Mesenchymal stem cell (in vitro differentiated cells and primary cell): ENCODE data around the gene ARPC4.

Source experiments
- DNase-seq: peaks from one replicate; pipeline ENCODE4 v3.0.0-alpha.2; 2013
- H2AFZ ChIP-seq: one replicate; pipeline ENCODE4 v1.6.1; 2013; ENCODE audit warnings: low read depth, mild to moderate bottlenecking, control low read depth, inconsistent platforms, low read length, moderate library complexity
- H2AK5ac ChIP-seq: 2 replicates; pipeline ENCODE4 v1.6.1; 2013; ENCODE audit warnings: low read length, moderate library complexity, mild to moderate bottlenecking, inconsistent platforms; ENCODE audit not compliant: severe bottlenecking
- H2BK120ac ChIP-seq: one replicate; pipeline ENCODE4 v1.6.1; 2013; ENCODE audit warnings: low read depth, mild to moderate bottlenecking, inconsistent platforms, low read length, moderate library complexity
- H2BK12ac ChIP-seq, 2 experiments: one replicate each; pipeline ENCODE4 v1.6.1; 2013; ENCODE audit warnings: inconsistent platforms in 2 of 2, low read length in 2 of 2, mild to moderate bottlenecking in 2 of 2, moderate library complexity in 2 of 2, control low read depth in 1 of 2
- H2BK15ac ChIP-seq: one replicate; pipeline ENCODE4 v1.6.1; 2013; ENCODE audit warnings: mild to moderate bottlenecking, low read depth, inconsistent platforms; ENCODE audit not compliant: poor library complexity, severe bottlenecking
- H2BK5ac ChIP-seq: 2 replicates; pipeline ENCODE4 v1.6.1; 2013; ENCODE audit warnings: low read depth, mild to moderate bottlenecking, low read length, control low read depth, inconsistent platforms; ENCODE audit not compliant: poor library complexity, severe bottlenecking
- H3K14ac ChIP-seq, 2 experiments: one replicate each; pipeline ENCODE4 v1.6.1; 2013; ENCODE audit warnings: inconsistent platforms in 2 of 2, low read length in 2 of 2, control low read depth in 1 of 2, mild to moderate bottlenecking in 1 of 2, moderate library complexity in 1 of 2
- H3K18ac ChIP-seq, 2 experiments: one replicate each; pipeline ENCODE4 v1.6.1; 2013; ENCODE audit warnings: inconsistent platforms in 2 of 2, low read length in 2 of 2, control low read depth in 1 of 2, low read depth in 1 of 2, mild to moderate bottlenecking in 1 of 2
- H3K23ac ChIP-seq, 2 experiments: one replicate each; pipeline ENCODE4 v1.6.1; 2013; ENCODE audit warnings: inconsistent platforms in 2 of 2, low read length in 2 of 2, mild to moderate bottlenecking in 2 of 2, moderate library complexity in 2 of 2, control low read depth in 1 of 2
- H3K27ac ChIP-seq: 2 replicates; pipeline ENCODE4 v1.5.1; 2013; ENCODE audit warnings: mild to moderate bottlenecking, moderate library complexity, low read length, control low read depth, inconsistent platforms; ENCODE audit not compliant: poor library complexity, severe bottlenecking
- H3K27me3 ChIP-seq, 2 experiments: 2 replicates each; pipeline versions ENCODE4 v1.6.1 to v1.7.0; 2013; ENCODE audit warnings: low read length in 2 of 2, mild to moderate bottlenecking in 2 of 2, moderate library complexity in 2 of 2, control low read depth in 1 of 2, inconsistent platforms in 1 of 2; ENCODE audit not compliant: control insufficient read depth in 1 of 2, insufficient read depth in 1 of 2
- H3K36me3 ChIP-seq, 2 experiments: 2 replicates each; pipeline versions ENCODE4 v1.6.1 to v1.7.0; 2013; ENCODE audit warnings: low read length in 2 of 2, control low read depth in 1 of 2, inconsistent platforms in 1 of 2, low read depth in 1 of 2, mild to moderate bottlenecking in 1 of 2; ENCODE audit not compliant: insufficient read depth in 2 of 2, control insufficient read depth in 1 of 2
- H3K4ac ChIP-seq, 2 experiments: one replicate each; pipeline ENCODE4 v1.6.1; 2013; ENCODE audit warnings: inconsistent platforms in 2 of 2, low read length in 2 of 2, mild to moderate bottlenecking in 2 of 2, moderate library complexity in 2 of 2, control low read depth in 1 of 2, low read depth in 1 of 2
- H3K4me1 ChIP-seq: 2 replicates; pipeline ENCODE4 v1.6.1; 2013; ENCODE audit warnings: low read depth, low read length, control low read depth; ENCODE audit not compliant: control insufficient read depth, insufficient read depth
- H3K4me2 ChIP-seq: 2 replicates; pipeline ENCODE4 v1.6.1; 2013; ENCODE audit warnings: low read length, mild to moderate bottlenecking, inconsistent platforms; ENCODE audit not compliant: poor library complexity, severe bottlenecking
- H3K4me3 ChIP-seq, 2 experiments: 2 replicates each; pipeline versions ENCODE4 v1.5.1 to v1.7.0; 2013; ENCODE audit warnings: low read length in 2 of 2, mild to moderate bottlenecking in 2 of 2, control low read depth in 1 of 2, low read depth in 1 of 2; ENCODE audit not compliant: insufficient read depth in 1 of 2
- H3K79me1 ChIP-seq: replicated peaks from 2 replicates; pipeline ENCODE4 v1.6.1; 2013; ENCODE audit warnings: mild to moderate bottlenecking, control low read depth, low read length, inconsistent platforms; ENCODE audit not compliant: poor library complexity, severe bottlenecking
- H3K9ac ChIP-seq: 2 replicates; pipeline ENCODE4 v1.7.0; 2013; ENCODE audit warnings: mild to moderate bottlenecking, low read length, moderate library complexity
- H3K9me3 ChIP-seq: 2 replicates; pipeline ENCODE4 v1.7.0; 2013; ENCODE audit warnings: mild to moderate bottlenecking, low read length; ENCODE audit not compliant: control insufficient read depth
- H4K8ac ChIP-seq: one replicate; pipeline ENCODE4 v1.6.1; 2013; ENCODE audit warnings: inconsistent platforms, mild to moderate bottlenecking, low read length, moderate library complexity
- H4K91ac ChIP-seq: one replicate; pipeline ENCODE4 v1.6.1; 2013; ENCODE audit warnings: mild to moderate bottlenecking, low read length, inconsistent platforms
- WGBS: methylation state at CpG from one replicate; pipeline ENCODE4 v1.1.7; 2013; ENCODE audit warnings: mixed read lengths; 5-methylcytosine and 5-hydroxymethylcytosine counted together

Gene ARPC4

GRCh38 chr3:9834520-9835380 is 41.9 kb downstream of the ARPC4 start:
- H3K18ac ChIP-seq: no peak overlapping the region
- 92% methylated on average over 17 of the region's 18 CpGs for WGBS

GRCh38 chr3:9837701-9838582 is 45.1 kb downstream of the ARPC4 start:
- H3K27me3 ChIP-seq: no peaks in the 10 kb centered on the region
- H2BK5ac ChIP-seq: no peak overlapping the region
- no peak overlapping the region for H3K4ac ChIP-seq
- no peak overlapping the region for H2BK12ac ChIP-seq
- H3K9me3 ChIP-seq: no peaks in the 10 kb centered on the region
- H2BK120ac ChIP-seq: no peak overlapping the region
- H3K23ac ChIP-seq: no peak overlapping the region
- peaks cover 14% of the 10 kb centered on the region for H3K79me1 ChIP-seq
- no peak overlapping the region for H3K4me3 ChIP-seq
- H3K4me1 ChIP-seq: peaks cover 12% of the 10 kb centered on the region
- no peak overlapping the region for H3K9ac ChIP-seq
- peaks cover 60 to 80% of the 10 kb centered on the region in 2 experiments for H3K36me3 ChIP-seq
- H2BK15ac ChIP-seq: no peak overlapping the region
- no peak overlapping the region for H3K27ac ChIP-seq
- no peak overlapping the region for H4K8ac ChIP-seq
- 94% methylated on average over 8 of the region's 12 CpGs for WGBS
- no peak overlapping the region for H3K18ac ChIP-seq
- no peak for DNase-seq
- H4K91ac ChIP-seq: no peak overlapping the region
- H2AK5ac ChIP-seq: no peak overlapping the region
- no peak overlapping the region for H3K4me2 ChIP-seq
- no peak overlapping the region for H2AFZ ChIP-seq
- no peak overlapping the region for H3K14ac ChIP-seq

More at GRCh38 chr3:9834520-9835380, 41.9 kb downstream of the ARPC4 start:
- no peak overlapping the region for H2BK15ac ChIP-seq
- no peak overlapping the region for H3K23ac ChIP-seq
- peaks cover 4% of the 10 kb centered on the region for H3K79me1 ChIP-seq
- H2AFZ ChIP-seq: no peak overlapping the region
- H3K36me3 ChIP-seq: peaks cover 47 to 77% of the 10 kb centered on the region in 2 experiments
- no peak overlapping the region for H4K91ac ChIP-seq
- H3K27ac ChIP-seq: no peak overlapping the region
- H4K8ac ChIP-seq: no peak overlapping the region
- no peak for DNase-seq
- H3K4me3 ChIP-seq: no peak overlapping the region
- H3K4me2 ChIP-seq: no peak overlapping the region
- no peak overlapping the region for H2BK120ac ChIP-seq
- H3K4ac ChIP-seq: no peak overlapping the region
- H2BK12ac ChIP-seq: no peak overlapping the region
- no peaks in the 10 kb centered on the region for H3K27me3 ChIP-seq
- H3K9ac ChIP-seq: no peak overlapping the region
- no peaks in the 10 kb centered on the region for H3K9me3 ChIP-seq
- H2AK5ac ChIP-seq: no peak overlapping the region
- H3K4me1 ChIP-seq: peaks cover 10% of the 10 kb centered on the region
- no peak overlapping the region for H3K14ac ChIP-seq
- H2BK5ac ChIP-seq: no peak overlapping the region

GRCh38 chr3:9838856-9839255 is 46.0 kb downstream of the ARPC4 start:
- WGBS: 93% methylated on average over 4 of the region's 4 CpGs
- no peak overlapping the region for H4K91ac ChIP-seq

GRCh38 chr3:9841015-9841414 is 48.1 kb downstream of the ARPC4 start:
- Histone ChIP-seq H2AK5ac (no peak overlapping the region), H3K18ac (no peak overlapping the region), H3K4ac (no peak overlapping the region), H3K9ac (no peak overlapping the region), H3K27ac (no peak overlapping the region), H2BK120ac (no peak overlapping the region), H3K4me3 (no peak overlapping the region), H4K8ac (no peak overlapping the region), H3K9me3 (no peaks in the 10 kb centered on the region), H3K4me2 (no peak overlapping the region), H3K27me3 (no peaks in the 10 kb centered on the region), H2AFZ (no peak overlapping the region), H3K79me1 (peaks cover 17% of the 10 kb centered on the region), H3K14ac (no peak overlapping the region), H2BK5ac (no peak overlapping the region), H4K91ac (no peak overlapping the region), H2BK12ac (no peak overlapping the region), H3K23ac (no peak overlapping the region), H3K4me1 (peaks cover 14% of the 10 kb centered on the region), H3K36me3 (peaks cover 34 to 52% of the 10 kb centered on the region in 2 experiments), H2BK15ac (no peak overlapping the region)
- WGBS: 83% methylated on average over 8 of the region's 8 CpGs
- no peak for DNase-seq

More at GRCh38 chr3:9838856-9839255, 46.0 kb downstream of the ARPC4 start:
- no peak overlapping the region for H3K9ac ChIP-seq
- no peak overlapping the region for H3K14ac ChIP-seq
- no peak overlapping the region for H3K4me3 ChIP-seq
- no peak for DNase-seq
- no peak overlapping the region for H3K23ac ChIP-seq
- H3K9me3 ChIP-seq: no peaks in the 10 kb centered on the region
- no peak overlapping the region for H3K27ac ChIP-seq
- no peak overlapping the region for H2AK5ac ChIP-seq
- H3K18ac ChIP-seq: no peak overlapping the region
- no peak overlapping the region for H2BK5ac ChIP-seq
- H2BK15ac ChIP-seq: no peak overlapping the region
- H4K8ac ChIP-seq: no peak overlapping the region
- H2BK12ac ChIP-seq: no peak overlapping the region
- peaks cover 19% of the 10 kb centered on the region for H3K79me1 ChIP-seq
- no peak overlapping the region for H3K4ac ChIP-seq
- H2AFZ ChIP-seq: no peak overlapping the region
- H3K4me2 ChIP-seq: no peak overlapping the region
- H3K27me3 ChIP-seq: no peaks in the 10 kb centered on the region
- peaks cover 52 to 73% of the 10 kb centered on the region in 2 experiments for H3K36me3 ChIP-seq
- H2BK120ac ChIP-seq: no peak overlapping the region
- peaks cover 16% of the 10 kb centered on the region for H3K4me1 ChIP-seq
